Neuronal stem cell (in vitro differentiated cells): Measurements from ENCODE around the gene FLOT2.

ENCODE experiments used
- DNase-seq: peaks from one replicate; pipeline ENCODE4 v3.0.0-alpha.2; 2013; ENCODE audit warnings: low spot score
- H2AFZ ChIP-seq: one replicate; pipeline ENCODE4 v1.6.1; 2013; ENCODE audit warnings: mild to moderate bottlenecking, low read length, inconsistent platforms
- H2AK5ac ChIP-seq: 2 replicates; pipeline ENCODE4 v1.6.1; 2013; ENCODE audit warnings: low read depth, mild to moderate bottlenecking, inconsistent platforms, low read length, moderate library complexity, mixed read lengths
- H2BK120ac ChIP-seq: 2 replicates; pipeline ENCODE4 v1.6.1; 2013; ENCODE audit warnings: low read depth, mild to moderate bottlenecking, inconsistent platforms, low read length, moderate library complexity, mixed read lengths
- H2BK12ac ChIP-seq: one replicate; pipeline ENCODE4 v1.6.1; 2013; ENCODE audit warnings: low read length, inconsistent platforms
- H2BK15ac ChIP-seq: 2 replicates; pipeline ENCODE4 v1.6.1; 2013; ENCODE audit warnings: mild to moderate bottlenecking, low read length, inconsistent platforms, mixed read lengths
- H2BK5ac ChIP-seq: one replicate; pipeline ENCODE4 v1.6.1; 2013; ENCODE audit warnings: inconsistent platforms, mild to moderate bottlenecking, low read length, moderate library complexity
- H3K14ac ChIP-seq: one replicate; pipeline ENCODE4 v1.6.1; 2013; ENCODE audit warnings: low read length, inconsistent platforms
- H3K18ac ChIP-seq: 2 replicates; pipeline ENCODE4 v1.6.1; 2013; ENCODE audit warnings: low read length, inconsistent platforms
- H3K23ac ChIP-seq: 2 replicates; pipeline ENCODE4 v1.6.1; 2013; ENCODE audit warnings: low read depth, mild to moderate bottlenecking, mixed read lengths, low read length, inconsistent platforms; ENCODE audit not compliant: poor library complexity
- H3K27ac ChIP-seq: replicated peaks from 3 replicates; pipeline ENCODE4 v1.5.1; 2013; ENCODE audit warnings: low read length, inconsistent platforms
- H3K27me3 ChIP-seq, 3 experiments: 2 replicates each; pipeline ENCODE4 v1.6.1; 2013; ENCODE audit warnings: low read length in 3 of 3, mild to moderate bottlenecking in 2 of 3, inconsistent platforms in 1 of 3, low read depth in 1 of 3, mixed read lengths in 1 of 3, moderate library complexity in 1 of 3; ENCODE audit not compliant: control insufficient read depth in 3 of 3, insufficient read depth in 3 of 3
- H3K36me3 ChIP-seq, 2 donors: replicated peaks in 1 of 2; 2 replicates each; pipeline ENCODE4 v1.6.1; 2013; ENCODE audit warnings: low read length in 2 of 2; ENCODE audit not compliant: control insufficient read depth in 2 of 2, insufficient read depth in 2 of 2
- H3K4ac ChIP-seq: 2 replicates; pipeline ENCODE4 v1.6.1; 2013; ENCODE audit warnings: inconsistent platforms, mild to moderate bottlenecking, low read length, moderate library complexity
- H3K4me1 ChIP-seq, 2 donors: 1 replicate in 1 of 2; 2 replicates in 1 of 2; pipeline ENCODE4 v1.6.1; 2013; ENCODE audit warnings: low read length in 2 of 2, low read depth in 1 of 2; ENCODE audit not compliant: control insufficient read depth in 2 of 2, insufficient read depth in 1 of 2
- H3K4me2 ChIP-seq: one replicate; pipeline ENCODE4 v1.6.1; 2013; ENCODE audit warnings: mild to moderate bottlenecking, low read length, inconsistent platforms; ENCODE audit not compliant: insufficient read depth, poor library complexity, severe bottlenecking
- H3K4me3 ChIP-seq, 2 donors: 2 replicates each; pipeline ENCODE4 v1.5.1; 2013; ENCODE audit warnings: low read length in 2 of 2, mild to moderate bottlenecking in 2 of 2, inconsistent platforms in 1 of 2, moderate library complexity in 1 of 2
- H3K79me1 ChIP-seq: one replicate; pipeline ENCODE4 v1.6.1; 2013; ENCODE audit warnings: low read depth, mild to moderate bottlenecking, inconsistent platforms, low read length, moderate library complexity
- H3K9ac ChIP-seq: one replicate; pipeline ENCODE4 v1.6.1; 2013; ENCODE audit warnings: mild to moderate bottlenecking, low read depth, low read length, inconsistent platforms; ENCODE audit not compliant: poor library complexity
- H3K9me3 ChIP-seq, 2 donors: replicated peaks in 1 of 2; 2 replicates each; pipeline versions ENCODE3 to v1.6.1; 2013; ENCODE audit warnings: low read length in 2 of 2, mild to moderate bottlenecking in 2 of 2, inconsistent platforms in 1 of 2, low read depth in 1 of 2, mixed read lengths in 1 of 2, moderate library complexity in 1 of 2; ENCODE audit not compliant: control insufficient read depth in 2 of 2, insufficient read depth in 1 of 2
- H4K8ac ChIP-seq: one replicate; pipeline ENCODE4 v1.6.1; 2013; ENCODE audit warnings: low read depth, mild to moderate bottlenecking, inconsistent platforms, low read length, moderate library complexity
- H4K91ac ChIP-seq: one replicate; pipeline ENCODE4 v1.6.1; 2013; ENCODE audit warnings: low read length, low read depth, mild to moderate bottlenecking, inconsistent platforms; ENCODE audit not compliant: poor library complexity
- WGBS, 2 donors: extraction: QIAGEN DNeasy Blood & Tissue Kit; methylation state at CpG; one replicate each; pipeline ENCODE4 v1.1.7; 2013; ENCODE audit warnings: missing lambda C conversion rate in 2 of 2, mixed read lengths in 1 of 2; ENCODE audit not compliant: insufficient read length in 2 of 2, insufficient replicate concordance in 1 of 2; ENCODE audit errors: extremely low coverage in 2 of 2; 5-methylcytosine and 5-hydroxymethylcytosine counted together

The FLOT2 gene

GRCh38 chr17:28926366-28926765, 28.8 kb upstream of the FLOT2 start:
- WGBS, 2 donors = no CpG with 5 or more reads among the region's 2 CpGs
- Histone ChIP-seq H3K18ac (no peak overlapping the region), H3K79me1 (no peaks in the 10 kb centered on the region), H2BK15ac (no peak overlapping the region), H3K4ac (no peak overlapping the region), H3K4me2 (no peak overlapping the region), H3K4me1 (no peaks in the 10 kb centered on the region), H3K27me3 (no peaks in the 10 kb centered on the region), H4K8ac (no peak overlapping the region), H3K9ac (no peak overlapping the region), H3K14ac (no peak overlapping the region), H2AFZ (no peak overlapping the region), H2BK120ac (no peak overlapping the region), H3K4me3 (no peak overlapping the region), H2BK12ac (no peak overlapping the region), H3K9me3 (no peaks in the 10 kb centered on the region), H3K23ac (no peak overlapping the region), H2BK5ac (no peak overlapping the region), H3K36me3 (peaks cover 21 to 82% of the 10 kb centered on the region in 2 donors), H3K27ac (no peak overlapping the region), H4K91ac (no peak overlapping the region), H2AK5ac (no peak overlapping the region)
- no peak for DNase-seq

- Histone ChIP-seq H3K27me3 (no peaks in the 10 kb centered on the region), H3K36me3 (peaks cover 25 to 86% of the 10 kb centered on the region in 2 donors), H4K91ac (no peak overlapping the region), H4K8ac (no peak overlapping the region), H2BK12ac (no peak overlapping the region), H2BK120ac (no peak overlapping the region), H3K4me2 (no peak overlapping the region), H3K18ac (no peak overlapping the region), H2BK5ac (no peak overlapping the region), H3K4ac (no peak overlapping the region), H3K23ac (no peak overlapping the region), H3K79me1 (no peaks in the 10 kb centered on the region), H3K4me1 (no peaks in the 10 kb centered on the region), H3K9ac (no peak overlapping the region), H2AFZ (no peak overlapping the region), H3K27ac (no peak overlapping the region), H2BK15ac (no peak overlapping the region), H3K4me3 (no peak overlapping the region), H3K9me3 (no peaks in the 10 kb centered on the region), H3K14ac (no peak overlapping the region), H2AK5ac (no peak overlapping the region)
- no CpG with 5 or more reads among the region's 2 CpGs for WGBS, 2 donors
- DNase-seq = no peak
Observed at GRCh38 chr17:28925912-28926365, 28.4 kb upstream of the FLOT2 start.

GRCh38 chr17:28920201-28920600, 22.7 kb upstream of the FLOT2 start:
- no peak overlapping the region for H3K4me3 ChIP-seq
- H3K9ac ChIP-seq = no peak overlapping the region
- H3K36me3 ChIP-seq = peaks cover 47 to 97% of the 10 kb centered on the region in 2 donors
- no peaks in the 10 kb centered on the region for H3K4me1 ChIP-seq
- no peak overlapping the region for H2BK5ac ChIP-seq
- H3K4me2 ChIP-seq = no peak overlapping the region
- H3K4ac ChIP-seq = no peak overlapping the region
- H4K8ac ChIP-seq = no peak overlapping the region
- no peak overlapping the region for H2BK15ac ChIP-seq
- no peak overlapping the region for H2AK5ac ChIP-seq
- no peak overlapping the region for H3K23ac ChIP-seq
- H3K9me3 ChIP-seq = no peaks in the 10 kb centered on the region
- H2AFZ ChIP-seq = no peak overlapping the region
- no peak overlapping the region for H3K14ac ChIP-seq
- H2BK12ac ChIP-seq = no peak overlapping the region
- no peak overlapping the region for H3K27ac ChIP-seq
- H2BK120ac ChIP-seq = no peak overlapping the region
- no peaks in the 10 kb centered on the region for H3K79me1 ChIP-seq
- no peak overlapping the region for H3K18ac ChIP-seq
- no peak overlapping the region for H4K91ac ChIP-seq
- no peak for DNase-seq
- H3K27me3 ChIP-seq = no peaks in the 10 kb centered on the region

GRCh38 chr17:28918295-28918694, 20.8 kb upstream of the FLOT2 start:
- no CpG with 5 or more reads among the region's 2 CpGs for WGBS, 2 donors
- Histone ChIP-seq H3K4me1 (no peaks in the 10 kb centered on the region), H2BK120ac (no peak overlapping the region)

More at GRCh38 chr17:28918295-28918694, 20.8 kb upstream of the FLOT2 start:
- Histone ChIP-seq H2AFZ (no peak overlapping the region), H2AK5ac (no peak overlapping the region), H3K23ac (no peak overlapping the region), H3K4ac (no peak overlapping the region), H3K9me3 (no peaks in the 10 kb centered on the region), H4K8ac (no peak overlapping the region), H3K9ac (no peak overlapping the region), H2BK12ac (no peak overlapping the region), H2BK15ac (no peak overlapping the region), H3K27me3 (no peaks in the 10 kb centered on the region), H3K79me1 (no peaks in the 10 kb centered on the region), H3K4me3 (no peak overlapping the region), H3K18ac (no peak overlapping the region), H3K27ac (no peak overlapping the region), H4K91ac (no peak overlapping the region), H3K4me2 (no peak overlapping the region), H2BK5ac (no peak overlapping the region), H3K14ac (no peak overlapping the region), H3K36me3 (peaks cover 54 to 95% of the 10 kb centered on the region in 2 donors)
- no peak for DNase-seq
